ENCODE measurements around the gene ADAMTS17.

The ADAMTS17 gene

GRCh38 chr15:100049936-100050876 is 291.6 kb downstream of the ADAMTS17 start:
- DNase-seq, result no peak
- Histone ChIP-seq H3K9me3 (ENCODE audit: severe bottlenecking) (no peaks in the 10 kb centered on the region), H3K36me3 (no peaks in the 10 kb centered on the region), H3K4me3 (ENCODE audit: low read depth, low read length) (no peak overlapping the region), H3K27ac (no peak overlapping the region), H3K27me3 (ENCODE audit: insufficient read depth, low read depth, severe bottlenecking) (peaks cover 23% of the 10 kb centered on the region)
- no peak for TF ChIP-seq CTCF (IDR thresholded peaks at IDR 0.05; ENCODE audit: low read depth, low read length)

- Histone ChIP-seq H3K27ac (no peak overlapping the region), H3K4me3 (ENCODE audit: low read depth, low read length) (no peak overlapping the region), H3K9me3 (ENCODE audit: severe bottlenecking) (no peaks in the 10 kb centered on the region), H3K27me3 (ENCODE audit: insufficient read depth, low read depth, severe bottlenecking) (peaks cover 23% of the 10 kb centered on the region), H3K36me3 (no peaks in the 10 kb centered on the region)
- DNase-seq, result no peak
- no peak for TF ChIP-seq CTCF (IDR thresholded peaks at IDR 0.05; ENCODE audit: low read depth, low read length)
These were observed 292.3 kb downstream of the ADAMTS17 start for GRCh38 chr15:100049483-100049882.

GRCh38 chr15:100048736-100049135 is 293.0 kb downstream of the ADAMTS17 start:
- TF ChIP-seq CTCF (IDR thresholded peaks at IDR 0.05; ENCODE audit: low read depth, low read length), result no peak

GRCh38 chr15:100043692-100044091 is 298.1 kb downstream of the ADAMTS17 start:
- Histone ChIP-seq H3K4me3 (ENCODE audit: low read depth, low read length) (no peak overlapping the region), H3K36me3 (no peaks in the 10 kb centered on the region), H3K27me3 (ENCODE audit: insufficient read depth, low read depth, severe bottlenecking) (peaks cover 11% of the 10 kb centered on the region), H3K9me3 (ENCODE audit: severe bottlenecking) (no peaks in the 10 kb centered on the region), H3K27ac (no peak overlapping the region)
- DNase-seq, result no peak
- TF ChIP-seq CTCF (IDR thresholded peaks at IDR 0.05; ENCODE audit: low read depth, low read length), result no peak

More at GRCh38 chr15:100048736-100049135, 293.0 kb downstream of the ADAMTS17 start:
- no peaks in the 10 kb centered on the region for H3K9me3 ChIP-seq (ENCODE audit: severe bottlenecking)
- H3K27ac ChIP-seq, result no peak overlapping the region
- no peaks in the 10 kb centered on the region for H3K36me3 ChIP-seq
- DNase-seq, result no peak
- no peak overlapping the region for H3K4me3 ChIP-seq (ENCODE audit: low read depth, low read length)
- H3K27me3 ChIP-seq (ENCODE audit: insufficient read depth, low read depth, severe bottlenecking), result peaks cover 23% of the 10 kb centered on the region

GRCh38 chr15:100043068-100043641 is 298.6 kb downstream of the ADAMTS17 start:
- peaks cover 12% of the 10 kb centered on the region for H3K27me3 ChIP-seq (ENCODE audit: insufficient read depth, low read depth, severe bottlenecking)
- no peak for DNase-seq
- no peak for TF ChIP-seq CTCF (IDR thresholded peaks at IDR 0.05; ENCODE audit: low read depth, low read length)

More at GRCh38 chr15:100043068-100043641, 298.6 kb downstream of the ADAMTS17 start:
- no peaks in the 10 kb centered on the region for H3K36me3 ChIP-seq
- no peak overlapping the region for H3K4me3 ChIP-seq (ENCODE audit: low read depth, low read length)
- H3K27ac ChIP-seq, result no peak overlapping the region
- no peaks in the 10 kb centered on the region for H3K9me3 ChIP-seq (ENCODE audit: severe bottlenecking)
